GM23338 (cell line): ENCODE data around the gene ERLEC1. TPM values are rescaled to one million over a fixed set of nuclear protein-coding genes. Genes with fewer than 3 reads are reported as not detected.

Experiments used
- ATAC-seq: fragments of 200-7000 bp; cut with Tn5 transposase; 3 replicates; pipeline ENCODE4 v1.9.1; 2020
- DNase-seq: peaks from one replicate; pipeline ENCODE4 v3.0.0-alpha.2; 2015; ENCODE audit warnings: low spot score
- H2AFZ ChIP-seq: fragments of 200-600 bp; sonication (generic); 2 replicates; pipeline ENCODE4 v1.8.0; 2016; ENCODE audit warnings: antibody characterized with exemption, mild to moderate bottlenecking, moderate library complexity
- H3F3A ChIP-seq: fragments of 200-600 bp; sonication (generic); replicated peaks from 2 replicates; pipeline ENCODE4 v1.8.0; 2017; ENCODE audit warnings: antibody characterized with exemption, mixed run types, low read depth
- H3K27ac ChIP-seq: fragments of 200-600 bp; sonication (generic); 2 replicates; pipeline ENCODE4 v1.6.1; 2016; ENCODE audit warnings: low read depth
- H3K27me3 ChIP-seq: fragments of 200-600 bp; sonication (generic); 2 replicates; pipeline ENCODE4 v1.8.0; 2016; ENCODE audit warnings: mild to moderate bottlenecking, mixed run types, moderate library complexity; ENCODE audit not compliant: insufficient read depth
- H3K36me3 ChIP-seq: fragments of 200-600 bp; sonication (generic); 2 replicates; pipeline ENCODE4 v1.8.0; 2016; ENCODE audit warnings: mild to moderate bottlenecking; ENCODE audit not compliant: insufficient read depth
- H3K4me1 ChIP-seq: fragments of 200-600 bp; sonication (generic); 2 replicates; pipeline ENCODE4 v1.8.0; 2016; ENCODE audit warnings: mild to moderate bottlenecking, moderate library complexity; ENCODE audit not compliant: insufficient read depth
- H3K4me2 ChIP-seq: fragments of 200-600 bp; sonication (generic); 2 replicates; pipeline ENCODE4 v1.7.1; 2017; ENCODE audit warnings: mixed run types
- H3K4me3 ChIP-seq: fragments of 200-600 bp; sonication (generic); 2 replicates; pipeline ENCODE4 v1.6.1; 2016; ENCODE audit warnings: mixed run types
- H3K79me2 ChIP-seq: fragments of 200-600 bp; sonication (generic); replicated peaks from 2 replicates; pipeline ENCODE4 v1.8.0; 2017; ENCODE audit warnings: mild to moderate bottlenecking; ENCODE audit not compliant: insufficient read depth
- H3K9me2 ChIP-seq: fragments of 200-600 bp; sonication (generic); 2 replicates; pipeline ENCODE4 v1.8.0; 2017; ENCODE audit not compliant: insufficient read depth
- H4K20me1 ChIP-seq: fragments of 200-600 bp; sonication (generic); replicated peaks from 2 replicates; pipeline ENCODE4 v1.8.0; 2017; ENCODE audit warnings: mild to moderate bottlenecking; ENCODE audit not compliant: insufficient read depth
- H3K27ac Mint-ChIP-seq: 2 replicates; pipeline ENCODE4 v1.8.0; 2020; ENCODE audit warnings: inconsistent platforms, mild to moderate bottlenecking, moderate library complexity, mixed read lengths
- H3K27me3 Mint-ChIP-seq: 3 replicates; pipeline ENCODE4 v1.8.0; 2022; ENCODE audit warnings: low read depth, mild to moderate bottlenecking, moderate library complexity, mixed read lengths, inconsistent platforms; ENCODE audit not compliant: insufficient read depth, poor library complexity
- H3K36me3 Mint-ChIP-seq: 3 replicates; pipeline ENCODE4 v1.8.0; 2021; ENCODE audit warnings: low read depth, mild to moderate bottlenecking, inconsistent platforms, moderate library complexity, mixed read lengths
- H3K4me1 Mint-ChIP-seq: 3 replicates; pipeline ENCODE4 v1.8.0; 2020; ENCODE audit warnings: mild to moderate bottlenecking, inconsistent platforms, mixed read lengths
- H3K4me3 Mint-ChIP-seq: 3 replicates; pipeline ENCODE4 v1.8.0; 2021; ENCODE audit warnings: moderate library complexity, mild to moderate bottlenecking, inconsistent platforms, mixed read lengths
- H3K9me3 Mint-ChIP-seq: 3 replicates; pipeline ENCODE4 v1.8.0; 2020; ENCODE audit warnings: moderate library complexity, mild to moderate bottlenecking, inconsistent platforms, mixed read lengths
- CTCF ChIP-seq, 2 experiments: fragments of 200-600 bp in 1 of 2; sonication (generic) in 1 of 2; conservative IDR thresholded peaks; 2 replicates each; pipeline versions ENCODE4 v1.5.1 to v1.6.1; 2016 to 2017; ENCODE audit warnings: antibody characterized with exemption in 2 of 2, low read depth in 2 of 2, mild to moderate bottlenecking in 2 of 2, moderate library complexity in 1 of 2
- ETS1 ChIP-seq: IDR thresholded peaks from 2 replicates; pipeline ENCODE4 v1.6.1; 2016; ENCODE audit warnings: antibody characterized with exemption
- EZH2 ChIP-seq: fragments of 200-600 bp; sonication (generic); IDR thresholded peaks from one replicate; pipeline ENCODE4 v1.8.0; 2017; ENCODE audit warnings: antibody characterized with exemption, mild to moderate bottlenecking, low read depth; ENCODE audit not compliant: unreplicated experiment
- EZH2phosphoT487 ChIP-seq: fragments of 200-600 bp; sonication (generic); IDR thresholded peaks from one replicate; pipeline ENCODE4 v1.8.1; 2018; ENCODE audit warnings: antibody characterized with exemption; ENCODE audit not compliant: unreplicated experiment
- NANOG ChIP-seq: IDR thresholded peaks from 2 replicates; pipeline ENCODE4 v1.6.1; 2016; ENCODE audit warnings: antibody characterized with exemption, borderline replicate concordance
- POLR2AphosphoS5 ChIP-seq: IDR thresholded peaks from 2 replicates; pipeline ENCODE4 v1.6.1; 2016; ENCODE audit warnings: antibody characterized with exemption, low read depth
- REST ChIP-seq: IDR thresholded peaks from one replicate; pipeline ENCODE4 v1.6.1; 2018; ENCODE audit warnings: antibody characterized with exemption; ENCODE audit not compliant: unreplicated experiment
- STAT1 ChIP-seq: IDR thresholded peaks from one replicate; pipeline ENCODE4 v1.6.1; 2016; ENCODE audit warnings: antibody characterized with exemption; ENCODE audit not compliant: unreplicated experiment
- ZNF114 ChIP-seq: fragments of 250-450 bp; sonication (Bioruptor Pico); IDR thresholded peaks from 2 replicates; pipeline ENCODE4 v1.5.0; 2020; ENCODE audit warnings: mild to moderate bottlenecking, moderate library complexity
- ZNF331 ChIP-seq: fragments of 250-450 bp; sonication (Bioruptor Pico); IDR thresholded peaks from 2 replicates; pipeline ENCODE4 v1.5.0; 2020; ENCODE audit warnings: low read depth, mild to moderate bottlenecking, moderate library complexity
- polyA plus RNA-seq: library from polyadenylated mRNA; unstranded; fragments of >200 nt; fragmentation: Nextera tagmentation; extraction: Ambion mirVana; gene quantifications from 2 replicates; pipeline ENCODE4 v1.2.1, GENCODE V29; 2016
- total RNA-seq: library from RNA; depleted of rRNA; stranded (reverse); fragments of >200 nt; shearing (Covaris generic); gene quantifications from 2 replicates; pipeline ENCODE4 v1.2.3, GENCODE V29; 2014

ERLEC1 gene
- total and polyA plus RNA-seq, 2 experiments from 2014 or later, result 35.0 to 41.2 TPM

- TF ChIP-seq REST, result no peak
- TF ChIP-seq ETS1, result no peak
- TF ChIP-seq CTCF (conservative IDR thresholded peaks at IDR 0.05; ENCODE audit: low read depth in 2 of 2), result peak in 1 of 2 experiments; percentile 53; a peak in 2 of 4 replicates
Measured at GRCh38 chr2:53843595-53843994, 56.8 kb downstream of the ERLEC1 start (continued).

- H3K79me2 ChIP-seq, result no peaks in the 10 kb centered on the region
- Mint-ChIP-seq H3K4me3 (no peak overlapping the region), H3K27ac (no peak overlapping the region), H3K9me3 (no peaks in the 10 kb centered on the region), H3K27me3 (no peaks in the 10 kb centered on the region), H3K36me3 (0 out of 3 replicates have a peak, but pooled peaks cover 2% of the 10 kb centered on the region), H3K4me1 (peaks cover 2% of the 10 kb centered on the region; the same call in 2 of the 3 replicates)
- H3K27me3 ChIP-seq, result no peaks in the 10 kb centered on the region
- ATAC-seq (no peak), DNase-seq (no peak)
- H3K27ac ChIP-seq, result no peak overlapping the region
- H3F3A ChIP-seq, result no peaks in the 10 kb centered on the region
- no peaks in the 10 kb centered on the region for H3K4me1 ChIP-seq
- no peak overlapping the region for H3K4me2 ChIP-seq
- H3K9me2 ChIP-seq, result no peaks in the 10 kb centered on the region
- H4K20me1 ChIP-seq, result no peaks in the 10 kb centered on the region
- H3K4me3 ChIP-seq, result no peak overlapping the region
- H2AFZ ChIP-seq, result no peak overlapping the region
- H3K36me3 ChIP-seq, result no peaks in the 10 kb centered on the region
- TF ChIP-seq STAT1 (no peak), EZH2 (no peak), REST (no peak), CTCF (conservative IDR thresholded peaks at IDR 0.05; ENCODE audit: low read depth in 2 of 2) (no peak), POLR2AphosphoS5 (no peak), EZH2phosphoT487 (no peak), NANOG (no peak), ETS1 (no peak), ZNF331 (no peak), ZNF114 (CRISPR knock-in tag) (no peak)
Measured at GRCh38 chr2:53848062-53848461, 61.2 kb downstream of the ERLEC1 start.
